Caco-2 (cell line): Measurements from ENCODE around the gene HIP1R. TPM values are rescaled to one million over a fixed set of nuclear protein-coding genes. Genes with fewer than 3 reads are reported as not detected.

Experiments
- Bru-seq: library from RNA; stranded (reverse); fragments of 400-500 nt; gene quantifications from one replicate; lab custom pipeline; 2021; lab: Mats Ljungman, UMichigan
- BruChase-seq, 2 experiments: library from RNA; stranded (reverse); fragments of 400-500 nt; gene quantifications; one replicate each; lab custom pipeline; 2021; lab: Mats Ljungman, UMichigan
- BruUV-seq: library from RNA; stranded (reverse); fragments of 400-500 nt; replicated peaks from 2 replicates; lab custom pipeline; 2021; lab: Mats Ljungman, UMichigan
- CTCF ChIA-PET: fragments of 300-600 bp; sonication (Branson Sonifier 250); formaldehyde crosslinking; loops from one replicate; lab custom pipeline; 2022; ENCODE audit warnings: antibody characterized with exemption; lab: Charles Lee
- POLR2A ChIA-PET: fragments of 300-600 bp; sonication (Branson Sonifier 250); formaldehyde crosslinking; loops from one replicate; lab custom pipeline; 2022; ENCODE audit warnings: antibody characterized with exemption; lab: Charles Lee
- DNase-seq, 2 experiments: peaks; one replicate each; pipeline versions ENCODE4 v3.0.0 to v3.0.0-alpha.2; 2020 to 2022
- H3K27me3 ChIP-seq: replicated peaks from 2 replicates; pipeline ENCODE4 v1.6.0; 2011; ENCODE audit warnings: low read length; ENCODE audit not compliant: control insufficient read depth, insufficient read depth
- H3K36me3 ChIP-seq: 2 replicates; pipeline ENCODE4 v1.5.1; 2011; ENCODE audit warnings: low read length; ENCODE audit not compliant: control insufficient read depth, insufficient read depth
- H3K4me1 ChIP-seq: fragments of 250-450 bp; sonication (Bioruptor Pico); 2 replicates; pipeline ENCODE4 v1.5.1; 2020; ENCODE audit warnings: mild to moderate bottlenecking
- H3K4me3 ChIP-seq: 2 replicates; pipeline ENCODE4 v1.5.1; 2011; ENCODE audit warnings: low read depth, mild to moderate bottlenecking, control low read depth, low read length
- H3K9me3 ChIP-seq: fragments of 250-450 bp; sonication (Bioruptor Pico); 2 replicates; pipeline ENCODE4 v1.5.1; 2020; ENCODE audit warnings: mild to moderate bottlenecking, moderate library complexity
- H3K27ac Mint-ChIP-seq: one replicate; pipeline ENCODE4 v1.8.0; 2022; ENCODE audit warnings: mixed read lengths; ENCODE audit not compliant: unreplicated experiment
- H3K27me3 Mint-ChIP-seq: one replicate; pipeline ENCODE4 v1.8.0; 2022; ENCODE audit warnings: mixed read lengths; ENCODE audit not compliant: insufficient read depth, unreplicated experiment
- H3K36me3 Mint-ChIP-seq: one replicate; pipeline ENCODE4 v1.8.0; 2022; ENCODE audit warnings: mild to moderate bottlenecking, mixed read lengths; ENCODE audit not compliant: insufficient read depth, unreplicated experiment
- H3K4me1 Mint-ChIP-seq: one replicate; pipeline ENCODE4 v1.8.0; 2022; ENCODE audit warnings: low read depth, mixed read lengths; ENCODE audit not compliant: unreplicated experiment
- H3K4me3 Mint-ChIP-seq: one replicate; pipeline ENCODE4 v1.8.0; 2022; ENCODE audit warnings: mild to moderate bottlenecking, moderate library complexity, mixed read lengths; ENCODE audit not compliant: unreplicated experiment
- H3K9me3 Mint-ChIP-seq: one replicate; pipeline ENCODE4 v1.8.0; 2022; ENCODE audit warnings: mixed read lengths; ENCODE audit not compliant: unreplicated experiment
- CTCF ChIP-seq, 2 experiments: fragments of 200-600 bp in 1 of 2; IDR thresholded peaks; 1 replicate in 1 of 2; 2 replicates in 1 of 2; pipeline versions ENCODE4 v1.5.1 to v1.8.0; 2011 to 2022; ENCODE audit warnings: antibody characterized with exemption in 1 of 2, control low read depth in 1 of 2, inconsistent platforms in 1 of 2, low read depth in 1 of 2, low read length in 1 of 2, mild to moderate bottlenecking in 1 of 2, moderate library complexity in 1 of 2; ENCODE audit not compliant: insufficient read depth in 1 of 2, severe bottlenecking in 1 of 2, unreplicated experiment in 1 of 2
- intact Hi-C: fragments of 100-400 bp; cut with micrococcal nuclease; formaldehyde crosslinking; loops from one replicate; pipeline ENCODE4 v1.10.0; 2022; ENCODE audit not compliant: unreplicated experiment
- long read RNA-seq: library from polyadenylated mRNA; stranded (forward); transcript quantifications from one replicate; pipeline ENCODE4 v2.0.0, GENCODE V29; 2022
- total RNA-seq: library from RNA; stranded (reverse); gene quantifications from 2 replicates; pipeline ENCODE4 v1.2.3, GENCODE V29; 2022

HIP1R gene
- total RNA-seq (13.8 and 15.4 TPM in 2 replicates), Bru-seq, nascent RNA (percentile 48 among the genes with signal in this experiment), BruChase-seq, experiment 1, labeled RNA remaining after a 2-hour chase (percentile 47 among the genes with signal in this experiment), BruChase-seq, experiment 2, labeled RNA remaining after a 6-hour chase (percentile 51 among the genes with signal in this experiment)
- long read RNA-seq, full-length matches to known transcripts, result 15 of 31 reads
- long read RNA-seq, partial matches to known transcripts, result 8 of 31 reads
- long read RNA-seq, other reads (novel, unspliced or antisense), result 8 of 31 reads

GRCh38 chr12:122834921-122835749 is at the start of gene HIP1R:
TSS of gene HIP1R (plus strand) at chr12:122835457. CDS start at chr12:122835551, 94 bp downstream.
- peak; percentile 34 to 60 for DNase-seq
- ChIA-PET POLR2A (interaction anchor here (0.9 kb wide), 1 partner anchor 131 kb away, joined by 3 read pairs; the partner anchor contains the start of gene ABCB9), CTCF (interaction anchor here (0.6 to 1.5 kb wide), 3 partner anchors 9 to 54 kb away, joined by 4 to 12 read pairs (median 5); no protein-coding TSS in a partner anchor)
- Histone ChIP-seq H3K27me3 (no peaks in the 10 kb centered on the region), H3K9me3 (no peaks in the 10 kb centered on the region), H3K4me1 (peaks cover 29% of the 10 kb centered on the region), H3K36me3 (no peaks in the 10 kb centered on the region), H3K4me3 (peak within 1 kb of the TSS; percentile 72)
- peaks cover 40% of the 10 kb centered on the region for H3K4me1 Mint-ChIP-seq
- TF ChIP-seq CTCF (IDR thresholded peaks at IDR 0.05; ENCODE audit: insufficient read depth in 1 of 2, low read depth in 1 of 2, low read length in 1 of 2, severe bottlenecking in 1 of 2, unreplicated experiment in 1 of 2), result no peak
- H3K4me3 Mint-ChIP-seq, result peak within 1 kb of the TSS; percentile 94
- peak within 1 kb of the TSS; percentile 94 for H3K27ac Mint-ChIP-seq
- intact Hi-C loops, result loop anchor here (2.0 to 10.0 kb wide), 2 partner anchors 42 to 60 kb away; partner anchors contain the start of gene CCDC62
- no peaks in the 10 kb centered on the region for H3K27me3 Mint-ChIP-seq
- H3K9me3 Mint-ChIP-seq, result no peaks in the 10 kb centered on the region
- BruUV-seq, result no TSS peak
- peaks cover 12% of the 10 kb centered on the region for H3K36me3 Mint-ChIP-seq

GRCh38 chr12:122785503-122785902 is 49.8 kb upstream of the HIP1R start:
- Mint-ChIP-seq H3K27me3 (no peaks in the 10 kb centered on the region), H3K4me3 (no peak overlapping the region), H3K27ac (no peak overlapping the region), H3K4me1 (no peaks in the 10 kb centered on the region), H3K36me3 (no peaks in the 10 kb centered on the region), H3K9me3 (no peaks in the 10 kb centered on the region)
- intact Hi-C loops, result no loop called here
- ChIA-PET CTCF (no interaction called here), POLR2A (interaction anchor here (0.6 kb wide), 1 partner anchor 19 kb away, joined by 12 read pairs; no protein-coding TSS in a partner anchor)
- DNase-seq, result no peak
- H3K36me3 ChIP-seq, result no peaks in the 10 kb centered on the region
- no peaks in the 10 kb centered on the region for H3K27me3 ChIP-seq
- no TSS peak for BruUV-seq
- no peaks in the 10 kb centered on the region for H3K9me3 ChIP-seq
- no peak overlapping the region for H3K4me3 ChIP-seq
- no peaks in the 10 kb centered on the region for H3K4me1 ChIP-seq
- no peak for TF ChIP-seq CTCF (IDR thresholded peaks at IDR 0.05; ENCODE audit: insufficient read depth in 1 of 2, low read depth in 1 of 2, low read length in 1 of 2, severe bottlenecking in 1 of 2, unreplicated experiment in 1 of 2)

- no peak overlapping the region for H3K27ac Mint-ChIP-seq
- no peaks in the 10 kb centered on the region for H3K27me3 ChIP-seq
Observed at GRCh38 chr12:122788387-122788786, 46.9 kb upstream of the HIP1R start.

More at GRCh38 chr12:122788387-122788786, 46.9 kb upstream of the HIP1R start:
- no TSS peak for BruUV-seq
- no peak overlapping the region for H3K4me3 Mint-ChIP-seq
- H3K4me1 Mint-ChIP-seq, result no peaks in the 10 kb centered on the region
- no peak for TF ChIP-seq CTCF (IDR thresholded peaks at IDR 0.05; ENCODE audit: insufficient read depth in 1 of 2, low read depth in 1 of 2, low read length in 1 of 2, severe bottlenecking in 1 of 2, unreplicated experiment in 1 of 2)
- ChIA-PET POLR2A (no interaction called here), CTCF (no interaction called here)
- intact Hi-C loops, result no loop called here
- Histone ChIP-seq H3K4me3 (no peak overlapping the region), H3K36me3 (no peaks in the 10 kb centered on the region), H3K9me3 (no peaks in the 10 kb centered on the region), H3K4me1 (no peaks in the 10 kb centered on the region)
- no peak for DNase-seq
- H3K9me3 Mint-ChIP-seq, result no peaks in the 10 kb centered on the region
- no peaks in the 10 kb centered on the region for H3K36me3 Mint-ChIP-seq
- H3K27me3 Mint-ChIP-seq, result no peaks in the 10 kb centered on the region
